Hepatocyte (in vitro differentiated cells): ENCODE measurements around the gene CXCR4.

Experiments used
- EZH2 ChIP-seq: fragments of 200-600 bp; sonication (generic); IDR thresholded peaks from 2 replicates; pipeline ENCODE4 v1.6.1; 2016; ENCODE audit warnings: antibody characterized with exemption, mild to moderate bottlenecking, borderline replicate concordance
- TF ChIP-seq, protein P1 (sequence below): fragments of 200-600 bp; sonication (generic); IDR thresholded peaks from 2 replicates; pipeline ENCODE4 v1.5.1; 2016; ENCODE audit warnings: antibody characterized with exemption, mild to moderate bottlenecking; ENCODE audit not compliant: poor library complexity

DNA sequence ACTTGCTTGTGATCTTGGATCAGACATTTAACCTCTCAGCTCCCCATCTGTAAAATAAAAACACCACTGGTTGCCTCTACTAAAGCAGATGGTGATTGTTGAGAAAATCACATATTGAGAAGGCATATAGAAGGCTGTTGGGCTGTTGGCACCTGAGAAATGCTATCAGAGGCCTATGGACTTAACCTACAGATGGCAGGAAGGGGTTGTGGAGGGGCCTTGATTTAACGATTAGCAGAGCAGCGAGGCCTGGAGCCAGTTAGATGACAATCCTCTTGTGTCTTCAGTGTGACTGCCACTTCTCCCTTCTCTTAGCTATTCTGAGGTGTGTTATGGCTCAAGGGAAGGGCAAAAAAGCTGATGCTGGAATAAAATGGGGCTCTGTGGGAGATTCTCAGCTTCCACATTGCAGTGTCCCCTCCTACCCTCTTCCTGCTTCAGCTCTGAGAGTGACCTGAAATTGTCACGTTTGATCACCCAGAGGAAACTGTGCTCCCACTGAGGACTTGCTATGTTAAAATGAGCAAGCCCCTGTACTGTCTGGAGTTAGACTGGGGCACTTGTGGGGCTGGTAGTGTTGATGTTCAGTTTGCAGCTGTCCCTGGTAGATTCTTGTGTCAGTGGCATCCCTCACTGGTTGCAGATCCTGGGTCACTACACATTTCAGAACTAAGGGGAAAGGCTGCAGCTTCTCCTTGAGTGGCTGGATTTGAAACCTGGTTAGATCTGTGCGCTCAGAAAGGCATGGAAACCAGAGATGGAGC is 31.5 kb downstream of the CXCR4 start:
- TF ChIP-seq EZH2, result no peak
- TF ChIP-seq, protein P1, sequence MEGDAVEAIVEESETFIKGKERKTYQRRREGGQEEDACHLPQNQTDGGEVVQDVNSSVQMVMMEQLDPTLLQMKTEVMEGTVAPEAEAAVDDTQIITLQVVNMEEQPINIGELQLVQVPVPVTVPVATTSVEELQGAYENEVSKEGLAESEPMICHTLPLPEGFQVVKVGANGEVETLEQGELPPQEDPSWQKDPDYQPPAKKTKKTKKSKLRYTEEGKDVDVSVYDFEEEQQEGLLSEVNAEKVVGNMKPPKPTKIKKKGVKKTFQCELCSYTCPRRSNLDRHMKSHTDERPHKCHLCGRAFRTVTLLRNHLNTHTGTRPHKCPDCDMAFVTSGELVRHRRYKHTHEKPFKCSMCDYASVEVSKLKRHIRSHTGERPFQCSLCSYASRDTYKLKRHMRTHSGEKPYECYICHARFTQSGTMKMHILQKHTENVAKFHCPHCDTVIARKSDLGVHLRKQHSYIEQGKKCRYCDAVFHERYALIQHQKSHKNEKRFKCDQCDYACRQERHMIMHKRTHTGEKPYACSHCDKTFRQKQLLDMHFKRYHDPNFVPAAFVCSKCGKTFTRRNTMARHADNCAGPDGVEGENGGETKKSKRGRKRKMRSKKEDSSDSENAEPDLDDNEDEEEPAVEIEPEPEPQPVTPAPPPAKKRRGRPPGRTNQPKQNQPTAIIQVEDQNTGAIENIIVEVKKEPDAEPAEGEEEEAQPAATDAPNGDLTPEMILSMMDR, result no peak
